Erythroblast (primary cell): ENCODE results near the gene NEDD8.
A peak's percentile ranks its signal among the peaks of the same experiment; 100 is the strongest.

Experiments used
- DNase-seq, 2 experiments: peaks; one replicate each; lab custom pipeline; 2025; lab: John Stamatoyannopoulos, UW
- GATA1 ChIP-seq: IDR thresholded peaks from 2 replicates; pipeline ENCODE4 v1.6.1; 2011; ENCODE audit warnings: low read depth, mild to moderate bottlenecking, control low read depth, low read length, moderate library complexity
- POLR2A ChIP-seq: IDR thresholded peaks from 2 replicates; pipeline ENCODE4 v1.6.1; 2011; ENCODE audit warnings: mild to moderate bottlenecking, low read length

Gene NEDD8

GRCh38 chr14:24232121-24232644 is at the start of gene NEDD8:
NEDD8 (minus strand) TSS chr14:24232367; CDS start chr14:24232267, 100 bp downstream.
- TF ChIP-seq GATA1 = no peak
- peak; percentile 59 for TF ChIP-seq POLR2A
- DNase-seq = peak; percentile 89 to 93

- no peak for DNase-seq
- no peak for TF ChIP-seq POLR2A
- no peak for TF ChIP-seq GATA1
Observed at GRCh38 chr14:24281636-24282035, 49.5 kb upstream of the NEDD8 start.

DNA sequence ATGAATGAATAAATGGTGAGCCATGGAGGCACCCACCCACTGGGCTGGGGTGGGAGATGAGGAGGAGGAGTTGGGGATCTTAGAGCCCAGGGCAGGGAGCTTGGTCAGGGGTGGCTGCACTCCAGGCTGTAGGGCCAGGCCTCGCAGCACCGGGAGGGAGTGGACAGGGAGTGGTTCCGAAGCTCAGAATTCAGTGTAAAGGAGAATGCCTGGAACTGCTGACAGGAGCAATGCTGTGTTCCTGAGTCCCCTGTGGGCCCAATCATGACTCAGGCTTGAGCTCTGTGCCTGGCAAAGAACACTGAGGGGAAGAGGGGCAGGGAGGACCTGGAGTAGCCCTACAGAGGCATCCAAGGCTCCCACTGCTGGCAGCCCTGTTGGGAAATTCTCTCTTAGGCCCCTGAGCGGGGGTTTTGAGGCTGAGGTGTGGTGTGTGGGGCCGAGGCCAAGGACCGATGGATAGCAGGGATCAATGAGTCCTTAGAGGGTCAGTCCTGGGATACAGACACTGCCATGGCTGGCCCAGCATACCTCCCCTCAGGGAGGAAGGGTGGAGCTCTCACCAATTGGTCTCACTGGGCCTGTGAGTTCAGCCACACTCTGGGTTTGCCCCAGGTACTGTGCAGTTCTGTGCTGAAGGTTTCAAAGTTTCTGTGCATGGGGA is 48.8 kb upstream of the NEDD8 start:
- DNase-seq = no peak
- TF ChIP-seq POLR2A (no peak), GATA1 (no peak)

DNA sequence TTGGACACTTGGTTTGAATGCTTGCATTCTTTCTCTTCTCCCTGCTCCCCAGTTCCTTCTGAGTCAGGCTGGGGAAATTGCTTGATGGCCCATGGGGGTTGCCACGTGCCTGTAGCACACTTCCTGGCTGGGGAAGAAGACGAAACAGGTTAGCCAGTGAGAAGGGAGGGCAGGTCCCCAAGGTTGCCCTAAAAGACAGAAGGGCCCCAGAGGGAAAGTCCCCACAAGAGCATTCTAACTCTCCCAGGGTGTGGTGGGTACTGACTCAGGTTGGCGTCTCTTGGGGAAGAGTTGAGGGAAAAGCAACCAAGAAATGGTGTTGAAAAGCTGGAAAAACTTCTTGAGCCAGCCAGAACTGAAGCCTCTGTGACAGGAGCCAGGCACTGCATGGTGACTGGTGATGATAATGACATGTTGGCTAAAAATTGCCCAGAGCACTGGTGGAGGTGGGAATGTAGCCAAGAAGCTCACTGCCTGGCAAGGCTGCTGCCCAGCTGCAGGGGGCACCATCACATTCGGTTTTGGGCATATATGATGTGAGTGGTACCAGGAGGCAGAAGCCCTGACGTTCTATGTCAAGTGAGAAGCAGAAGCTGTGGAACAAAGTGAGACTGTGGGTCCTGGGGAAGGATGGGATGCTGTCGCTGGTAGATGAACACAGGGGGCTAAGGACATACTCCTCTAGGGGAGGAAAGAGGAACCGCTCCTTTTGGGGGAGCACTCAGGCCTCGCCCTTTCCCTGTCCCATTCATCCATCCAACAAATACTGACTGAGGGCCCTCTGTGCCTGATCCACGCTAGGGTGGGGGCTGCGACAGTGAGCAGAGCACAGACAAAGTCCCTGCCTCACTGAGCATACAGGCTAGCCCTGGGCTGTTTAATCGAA is 47.4 kb upstream of the NEDD8 start:
- no peak for DNase-seq
- no peak for TF ChIP-seq GATA1
- no peak for TF ChIP-seq POLR2A

GRCh38 chr14:24278424-24278823 is 46.3 kb upstream of the NEDD8 start:
- peak in 1 of 2 experiments; percentile 64 for DNase-seq

DNA sequence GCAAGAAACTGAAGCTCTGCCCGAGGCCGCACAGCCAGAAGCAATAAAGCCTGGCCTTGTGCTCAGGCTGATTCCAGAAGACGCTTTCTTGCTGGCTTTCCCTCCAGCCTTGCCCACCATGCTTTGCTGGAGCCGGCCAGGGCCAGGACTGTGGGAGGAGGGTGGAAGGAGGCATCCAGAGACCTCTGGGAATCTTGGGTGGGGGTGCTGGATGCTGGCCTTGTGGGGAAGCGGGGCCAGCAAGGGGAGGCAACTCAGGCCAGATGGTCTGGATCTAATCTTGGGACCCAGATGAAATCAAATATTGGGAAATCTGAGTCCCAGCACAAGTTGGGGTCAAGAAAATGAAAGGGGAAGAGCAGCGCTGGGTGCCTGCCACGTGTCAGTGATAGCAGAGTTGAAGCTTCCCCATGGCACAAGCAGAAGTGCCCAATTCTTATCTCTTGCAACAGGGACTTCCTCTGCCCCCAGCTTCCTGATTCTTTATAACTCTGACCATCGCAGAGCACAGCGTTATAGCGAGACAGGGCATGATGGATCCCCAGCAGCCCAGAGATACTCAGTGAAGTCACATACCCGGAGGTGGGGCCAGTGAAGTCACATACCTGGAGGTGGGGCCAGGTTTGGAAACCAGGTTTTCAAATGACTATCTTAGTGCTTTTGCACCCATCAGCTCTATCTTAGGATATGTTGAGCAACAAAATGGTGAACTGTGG is 45.6 kb upstream of the NEDD8 start:
- no peak for DNase-seq
- TF ChIP-seq POLR2A (no peak), GATA1 (no peak)

More at GRCh38 chr14:24278424-24278823, 46.3 kb upstream of the NEDD8 start:
- TF ChIP-seq GATA1 = no peak
- no peak for TF ChIP-seq POLR2A

- DNase-seq = no peak
- TF ChIP-seq GATA1 (no peak), POLR2A (no peak)
Observed at GRCh38 chr14:24277071-24277470, 44.9 kb upstream of the NEDD8 start.

GRCh38 chr14:24274101-24274543 is 42.0 kb upstream of the NEDD8 start:
- no peak for TF ChIP-seq POLR2A
- no peak for TF ChIP-seq GATA1
- DNase-seq = peak; percentile 56 to 74

- DNase-seq = peak; percentile 23
- TF ChIP-seq GATA1 = no peak
- TF ChIP-seq POLR2A = no peak
Observed at GRCh38 chr14:24273422-24273998, 41.3 kb upstream of the NEDD8 start.

DNA sequence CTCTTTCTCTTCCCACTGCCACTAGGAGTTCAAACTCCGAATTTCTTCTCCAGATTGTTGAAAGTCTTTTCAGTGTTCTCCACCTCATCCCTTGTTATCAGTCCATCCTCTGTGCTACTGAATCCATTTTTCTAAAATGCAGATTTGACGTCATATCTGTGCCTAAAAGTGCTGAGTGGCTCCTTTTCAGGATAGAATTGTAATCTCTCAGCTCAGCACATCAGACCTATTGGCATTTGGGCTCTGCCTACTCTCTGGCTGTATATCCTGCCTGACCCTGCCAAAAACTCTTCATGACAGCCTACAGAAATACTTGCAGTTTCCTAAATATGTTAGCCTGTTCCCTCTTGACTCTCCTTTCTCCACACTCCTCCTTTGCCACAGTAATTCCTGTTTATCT is 40.3 kb upstream of the NEDD8 start:
- no peak for TF ChIP-seq GATA1
- TF ChIP-seq POLR2A = no peak
- DNase-seq = no peak

DNA sequence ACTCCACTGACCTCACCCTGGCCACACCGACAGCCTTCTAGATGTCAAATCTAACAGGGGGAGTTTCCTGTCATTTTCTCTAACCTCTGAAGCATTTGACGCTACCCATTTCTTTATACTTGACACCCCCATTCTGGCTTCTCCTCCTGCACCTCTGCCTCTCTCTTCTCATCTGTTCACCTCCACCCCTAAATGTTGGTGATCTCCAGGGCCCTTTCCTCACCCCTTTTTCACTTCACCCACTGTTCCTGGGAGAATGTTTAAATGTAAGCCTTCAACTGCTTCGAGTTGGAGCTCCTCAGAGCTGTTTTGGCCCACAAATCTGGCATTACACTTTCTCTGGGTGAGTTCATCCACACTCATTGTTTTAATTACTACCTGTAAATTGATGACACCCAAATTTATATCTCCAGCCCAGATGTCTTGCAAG is 39.7 kb upstream of the NEDD8 start:
- no peak for DNase-seq
- TF ChIP-seq GATA1 (no peak), POLR2A (peak; percentile 52)

GRCh38 chr14:24271134-24271833 is 39.1 kb upstream of the NEDD8 start, which contains the start of gene RABGGTA:
RABGGTA (minus strand) TSS chr14:24271597; CDS start chr14:24271115, 482 bp downstream.
- no peak for TF ChIP-seq GATA1
- TF ChIP-seq POLR2A = peak; percentile 81
- peak; percentile 93 to 96 for DNase-seq
